Glutamatergic neuron (in vitro differentiated cells): Measurements from ENCODE around the gene SF3B2. TPM values are rescaled to one million over a fixed set of nuclear protein-coding genes. Genes with fewer than 3 reads are reported as not detected.
"Not testable (repeated sequence)": the region's sequence is repeated elsewhere in the genome, so short reads cannot be mapped to it uniquely, and the experiment has no call there.

Experiments
- DNase-seq: peaks from one replicate; pipeline ENCODE4 v3.0.0; 2022
- H3K27ac Mint-ChIP-seq: one replicate; pipeline ENCODE4 v1.8.0; 2020; ENCODE audit warnings: mild to moderate bottlenecking, mixed read lengths, inconsistent platforms; ENCODE audit not compliant: unreplicated experiment
- H3K27me3 Mint-ChIP-seq: one replicate; pipeline ENCODE4 v1.8.0; 2020; ENCODE audit warnings: mild to moderate bottlenecking, moderate library complexity, mixed read lengths, inconsistent platforms; ENCODE audit not compliant: unreplicated experiment
- H3K36me3 Mint-ChIP-seq: one replicate; pipeline ENCODE4 v1.8.0; 2020; ENCODE audit warnings: mild to moderate bottlenecking, mixed read lengths, inconsistent platforms; ENCODE audit not compliant: unreplicated experiment
- H3K4me1 Mint-ChIP-seq: one replicate; pipeline ENCODE4 v1.8.0; 2020; ENCODE audit warnings: mild to moderate bottlenecking, low read depth, mixed read lengths, inconsistent platforms; ENCODE audit not compliant: unreplicated experiment
- H3K4me3 Mint-ChIP-seq: one replicate; pipeline ENCODE4 v1.8.0; 2020; ENCODE audit warnings: mild to moderate bottlenecking, mixed read lengths, inconsistent platforms; ENCODE audit not compliant: unreplicated experiment
- H3K9me3 Mint-ChIP-seq: one replicate; pipeline ENCODE4 v1.8.0; 2020; ENCODE audit warnings: mild to moderate bottlenecking, moderate library complexity, mixed read lengths, inconsistent platforms; ENCODE audit not compliant: unreplicated experiment
- CTCF ChIP-seq: fragments of 200-600 bp; sonication (generic); IDR thresholded peaks from one replicate; pipeline ENCODE4 v1.5.0; 2021; ENCODE audit not compliant: partially characterized antibody, unreplicated experiment
- total RNA-seq: library from RNA; stranded (reverse); fragmentation: NEBNext Ultra II Directional; extraction: Animal tissue kit (Norgen Biotek cat#: 25700); gene quantifications from one replicate; pipeline ENCODE4 v1.2.1, GENCODE V29; 2021; ENCODE audit not compliant: unreplicated experiment

The SF3B2 gene
- total RNA-seq, 1 donor from 2014 or later: 187 TPM

GRCh38 chr11:66072518-66072917, 20.4 kb downstream of the SF3B2 start:
- Mint-ChIP-seq H3K4me3 (peak overlapping the region; percentile 45), H3K36me3 (peaks cover 4% of the 10 kb centered on the region), H3K27me3 (peaks cover 5% of the 10 kb centered on the region), H3K9me3 (peaks cover 12% of the 10 kb centered on the region), H3K4me1 (peaks cover 31% of the 10 kb centered on the region), H3K27ac (peak overlapping the region; percentile 42)
- TF ChIP-seq CTCF: no peak
- no peak for DNase-seq

GRCh38 chr11:66073669-66074068, 21.5 kb downstream of the SF3B2 start:
- Mint-ChIP-seq H3K4me1 (peaks cover 27% of the 10 kb centered on the region), H3K9me3 (peaks cover 9% of the 10 kb centered on the region), H3K27ac (no peak overlapping the region), H3K4me3 (no peak overlapping the region), H3K27me3 (peaks cover 5% of the 10 kb centered on the region), H3K36me3 (peaks cover 4% of the 10 kb centered on the region)
- no peak for DNase-seq
- TF ChIP-seq CTCF: no peak

GRCh38 chr11:66075273-66075672, 23.1 kb downstream of the SF3B2 start:
- DNase-seq: no peak
- H3K4me3 Mint-ChIP-seq: no peak overlapping the region

GRCh38 chr11:66076561-66076960, 24.4 kb downstream of the SF3B2 start:
- Mint-ChIP-seq H3K4me3 (no peak overlapping the region), H3K27ac (no peak overlapping the region), H3K36me3 (no peaks in the 10 kb centered on the region), H3K9me3 (no peaks in the 10 kb centered on the region), H3K4me1 (peaks cover 12% of the 10 kb centered on the region), H3K27me3 (no peaks in the 10 kb centered on the region)
- no peak for TF ChIP-seq CTCF
- DNase-seq: no peak

More at GRCh38 chr11:66075273-66075672, 23.1 kb downstream of the SF3B2 start:
- Mint-ChIP-seq H3K9me3 (peaks cover 2% of the 10 kb centered on the region), H3K36me3 (no peaks in the 10 kb centered on the region), H3K27me3 (no peaks in the 10 kb centered on the region), H3K4me1 (peaks cover 18% of the 10 kb centered on the region), H3K27ac (no peak overlapping the region)
- no peak for TF ChIP-seq CTCF

- Mint-ChIP-seq H3K4me3 (no peak overlapping the region), H3K4me1 (peaks cover 6% of the 10 kb centered on the region), H3K9me3 (peaks cover 1% of the 10 kb centered on the region), H3K27ac (no peak overlapping the region), H3K36me3 (no peaks in the 10 kb centered on the region), H3K27me3 (no peaks in the 10 kb centered on the region)
- TF ChIP-seq CTCF: no peak
- no peak for DNase-seq
These were observed 25.8 kb downstream of the SF3B2 start for GRCh38 chr11:66077927-66078326.

- not testable (repeated sequence) for H3K36me3 Mint-ChIP-seq, H3K4me3 Mint-ChIP-seq, H3K27me3 Mint-ChIP-seq, DNase-seq, H3K9me3 Mint-ChIP-seq, H3K27ac Mint-ChIP-seq
- H3K4me1 Mint-ChIP-seq: peaks cover 11% of the 10 kb centered on the region
These were observed 26.8 kb downstream of the SF3B2 start for GRCh38 chr11:66078949-66079348.
